ENCODE measurements around the gene COX19. TPM values are rescaled to one million over a fixed set of nuclear protein-coding genes. Genes with fewer than 3 reads are reported as not detected.
"Not testable (repeated sequence)": the region's sequence is repeated elsewhere in the genome, so short reads cannot be mapped to it uniquely, and the experiment has no call there.

Gene COX19
- total and polyA plus RNA-seq, 2 of the 13 experiments (the other 11 are each of a cell fraction or from before 2014, with no cell fraction given), result 11.5 to 21.7 TPM

DNA sequence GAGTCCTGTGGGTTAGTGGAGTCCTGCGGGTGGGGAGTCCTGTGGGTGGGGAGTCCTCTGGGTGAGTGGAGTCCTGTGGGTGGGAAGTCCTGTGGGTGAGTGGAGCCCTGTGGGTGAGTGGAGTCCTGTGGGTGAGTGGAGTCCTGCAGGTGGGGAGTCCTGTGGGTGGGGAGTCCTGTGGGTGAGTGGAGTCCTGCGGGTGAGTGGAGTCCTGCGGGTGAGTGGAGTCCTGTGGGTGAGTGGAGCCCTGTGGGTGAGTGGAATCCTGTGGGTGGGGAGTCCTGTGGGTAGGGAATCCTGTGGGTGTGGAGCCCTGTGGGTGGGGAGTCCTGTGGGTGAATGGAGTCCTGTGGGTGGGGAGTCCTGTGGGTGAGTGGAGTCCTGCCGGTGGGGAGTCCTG, 26.7 kb upstream of the COX19 start:
- BruUV-seq (replicated peaks), result not testable (repeated sequence)

DNA sequence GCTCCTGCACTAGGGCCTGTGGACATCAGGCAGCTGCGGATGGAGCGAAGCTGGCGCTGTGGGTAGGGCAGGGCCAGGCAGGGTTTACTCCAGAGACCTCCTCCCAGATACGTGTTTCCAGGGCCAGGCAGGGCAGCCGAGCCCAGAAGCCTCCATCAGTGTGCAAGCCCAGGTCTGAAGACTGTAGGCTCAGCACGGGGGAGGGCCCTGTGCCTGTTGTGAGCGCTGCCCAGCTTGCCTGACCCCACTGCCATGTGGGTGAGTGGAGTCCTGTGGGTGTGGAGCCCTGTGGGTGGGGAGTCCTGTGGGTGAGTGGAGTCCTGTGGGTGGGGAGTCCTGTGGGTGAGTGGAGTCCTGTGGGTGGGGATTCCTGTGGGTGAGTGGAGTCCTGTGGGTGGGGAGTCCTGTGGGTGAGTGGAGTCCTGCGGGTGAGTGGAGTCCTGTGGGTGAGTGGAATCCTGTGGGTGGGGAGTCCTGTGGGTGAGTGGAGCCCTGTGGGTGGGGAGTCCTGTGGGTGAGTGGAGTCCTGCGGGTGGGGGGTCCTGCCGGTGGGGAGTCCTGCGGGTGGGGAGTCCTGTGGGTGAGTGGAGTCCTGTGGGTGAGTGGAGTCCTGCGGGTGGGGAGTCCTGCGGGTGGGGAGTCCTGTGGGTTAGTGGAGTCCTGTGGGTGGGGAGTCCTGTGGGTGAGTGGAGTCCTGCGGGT, 25.9 kb upstream of the COX19 start:
- H3K36me3 ChIP-seq (replicated peaks in 1 of 2; ENCODE audit: control insufficient read depth in 1 of 2, insufficient read depth in 2 of 2, low read length in 2 of 2); intact Hi-C loops (cut with micrococcal nuclease; ENCODE audit: unreplicated experiment); FAIRE-seq; H3K9ac ChIP-seq (ENCODE audit: insufficient read depth, low read depth, low read length); POLR2A ChIA-PET; CTCF ChIA-PET (ENCODE audit: low intra/inter-chr PET ratio, low total read pairs); H2AFZ ChIP-seq (ENCODE audit: low read length); H3K27me3 ChIP-seq (ENCODE audit: control insufficient read depth in 1 of 2, insufficient read depth in 2 of 2, low read length in 2 of 2); in situ Hi-C loops (cut with HindIII; ENCODE audit: extremely low pct_ligation_motif_present, low pct_unique_long_range_greater_than_20kb); H3K9me3 ChIP-seq (ENCODE audit: low read length); H3K79me2 ChIP-seq (ENCODE audit: insufficient read depth, low read length); H3K4me3 ChIP-seq (replicated peaks in 1 of 3; ENCODE audit: insufficient read depth in 1 of 3, low read depth in 2 of 3, low read length in 3 of 3); H4K20me1 ChIP-seq (ENCODE audit: insufficient read depth, low read length); BruUV-seq (replicated peaks); H3K4me2 ChIP-seq (ENCODE audit: low read depth, low read length); H3K27ac ChIP-seq (ENCODE audit: extremely low read length, insufficient read depth, low read length); DNase-seq (ENCODE audit: low spot score); H3K4me1 ChIP-seq (ENCODE audit: insufficient read depth, low read length): not testable (repeated sequence)
- TF ChIP-seq HNRNPL (IDR thresholded peaks at IDR 0.05; ENCODE audit: low read depth, low read length), result peak; percentile 94
- ATAC-seq, result peak; percentile 61
- 93% methylated on average over 11 of the region's 14 CpGs for WGBS (ENCODE audit: low lambda C conversion rate)

More for the DNA sequence above, 26.7 kb upstream of the COX19 start:
- POLR2A ChIA-PET; ATAC-seq; in situ Hi-C loops (cut with HindIII; ENCODE audit: extremely low pct_ligation_motif_present, low pct_unique_long_range_greater_than_20kb); H3K4me3 ChIP-seq (replicated peaks in 1 of 3; ENCODE audit: insufficient read depth in 1 of 3, low read depth in 2 of 3, low read length in 3 of 3); H4K20me1 ChIP-seq (ENCODE audit: insufficient read depth, low read length); FAIRE-seq; H3K4me1 ChIP-seq (ENCODE audit: insufficient read depth, low read length); H3K27ac ChIP-seq (ENCODE audit: extremely low read length, insufficient read depth, low read length); H3K36me3 ChIP-seq (replicated peaks in 1 of 2; ENCODE audit: control insufficient read depth in 1 of 2, insufficient read depth in 2 of 2, low read length in 2 of 2); intact Hi-C loops (cut with micrococcal nuclease; ENCODE audit: unreplicated experiment); H3K9ac ChIP-seq (ENCODE audit: insufficient read depth, low read depth, low read length); DNase-seq (ENCODE audit: low spot score); H3K27me3 ChIP-seq (ENCODE audit: control insufficient read depth in 1 of 2, insufficient read depth in 2 of 2, low read length in 2 of 2); H2AFZ ChIP-seq (ENCODE audit: low read length); H3K79me2 ChIP-seq (ENCODE audit: insufficient read depth, low read length); H3K4me2 ChIP-seq (ENCODE audit: low read depth, low read length); H3K9me3 ChIP-seq (ENCODE audit: low read length); CTCF ChIA-PET (ENCODE audit: low intra/inter-chr PET ratio, low total read pairs): not testable (repeated sequence)
- WGBS (ENCODE audit: low lambda C conversion rate), result 100% methylated on average over 4 of the region's 4 CpGs
- peak; percentile 83; the same call in 1 of the 2 replicates for TF ChIP-seq HNRNPL (IDR thresholded peaks at IDR 0.05; ENCODE audit: low read depth, low read length)
